Neural cell (in vitro differentiated cells): Measurements from ENCODE around the gene FRMPD4.

Source experiments
- EP300 ChIP-seq: fragments of 450-650 bp; conservative IDR thresholded peaks from 2 replicates; pipeline ENCODE4 v1.6.1; 2014; ENCODE audit warnings: antibody characterized with exemption, mild to moderate bottlenecking, moderate library complexity; ENCODE audit not compliant: poor library complexity, severe bottlenecking
- POLR2AphosphoS5 ChIP-seq: IDR thresholded peaks from 2 replicates; pipeline ENCODE4 v1.6.1; 2012
- TAF1 ChIP-seq: IDR thresholded peaks from 2 replicates; pipeline ENCODE4 v1.6.1; 2012; ENCODE audit warnings: low read depth
- TF ChIP-seq, protein P1 (sequence below): fragments of 450-650 bp; IDR thresholded peaks from 2 replicates; pipeline ENCODE4 v1.5.1; 2014; ENCODE audit warnings: antibody characterized with exemption, mild to moderate bottlenecking, moderate library complexity; ENCODE audit not compliant: poor library complexity, severe bottlenecking

DNA sequence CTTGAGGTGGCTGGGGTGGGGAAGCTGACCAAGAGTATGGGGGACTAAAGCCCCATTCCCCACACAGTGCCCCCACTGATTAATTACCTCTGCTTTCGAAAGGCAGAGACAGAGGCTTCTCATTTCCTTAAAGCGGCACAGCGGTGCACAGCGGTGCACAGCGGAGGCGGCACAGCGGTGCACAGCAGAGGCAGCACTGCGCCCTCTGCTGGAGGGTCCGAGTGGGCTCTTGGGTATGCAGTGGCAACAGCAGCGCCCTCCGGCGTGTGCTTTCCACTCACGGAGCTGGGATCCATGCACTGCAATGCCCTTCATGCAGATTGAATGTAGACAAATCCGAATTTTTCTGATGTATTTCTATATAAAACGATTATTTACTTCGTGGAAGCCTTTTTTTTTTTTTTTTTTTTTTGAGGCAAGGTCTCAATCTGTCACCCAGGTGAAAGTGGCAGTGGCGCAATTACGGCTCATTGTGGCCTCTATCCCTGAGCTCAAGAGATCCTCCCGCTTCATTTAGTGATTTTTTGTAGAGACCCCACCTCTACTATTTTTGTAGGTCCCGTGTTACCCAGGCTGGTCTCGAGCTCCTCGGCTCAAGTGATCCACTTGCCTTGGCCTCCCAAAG, 633.3 kb downstream of the FRMPD4 start:
- TF ChIP-seq, protein P1, sequence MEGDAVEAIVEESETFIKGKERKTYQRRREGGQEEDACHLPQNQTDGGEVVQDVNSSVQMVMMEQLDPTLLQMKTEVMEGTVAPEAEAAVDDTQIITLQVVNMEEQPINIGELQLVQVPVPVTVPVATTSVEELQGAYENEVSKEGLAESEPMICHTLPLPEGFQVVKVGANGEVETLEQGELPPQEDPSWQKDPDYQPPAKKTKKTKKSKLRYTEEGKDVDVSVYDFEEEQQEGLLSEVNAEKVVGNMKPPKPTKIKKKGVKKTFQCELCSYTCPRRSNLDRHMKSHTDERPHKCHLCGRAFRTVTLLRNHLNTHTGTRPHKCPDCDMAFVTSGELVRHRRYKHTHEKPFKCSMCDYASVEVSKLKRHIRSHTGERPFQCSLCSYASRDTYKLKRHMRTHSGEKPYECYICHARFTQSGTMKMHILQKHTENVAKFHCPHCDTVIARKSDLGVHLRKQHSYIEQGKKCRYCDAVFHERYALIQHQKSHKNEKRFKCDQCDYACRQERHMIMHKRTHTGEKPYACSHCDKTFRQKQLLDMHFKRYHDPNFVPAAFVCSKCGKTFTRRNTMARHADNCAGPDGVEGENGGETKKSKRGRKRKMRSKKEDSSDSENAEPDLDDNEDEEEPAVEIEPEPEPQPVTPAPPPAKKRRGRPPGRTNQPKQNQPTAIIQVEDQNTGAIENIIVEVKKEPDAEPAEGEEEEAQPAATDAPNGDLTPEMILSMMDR = no peak
- TF ChIP-seq POLR2AphosphoS5 = no peak
- TF ChIP-seq EP300 = no peak
- no peak for TF ChIP-seq TAF1
